ENCODE results near the gene RPS10.
A peak's percentile ranks its signal among the peaks of the same experiment; 100 is the strongest.

Gene RPS10

GRCh38 chr6:34436803-34437643, 11.2 kb upstream of the RPS10 start:
- TF ChIP-seq POU6F1 (CRISPR knock-in tag; IDR thresholded peaks at IDR 0.05; ENCODE audit: borderline replicate concordance, low read depth) = no peak
- TF ChIP-seq ZNF565 (CRISPR knock-in tag; conservative IDR thresholded peaks at IDR 0.05; ENCODE audit: low read depth) = no peak
- no peak for TF ChIP-seq BACH2 (CRISPR knock-in tag; IDR thresholded peaks at IDR 0.05; ENCODE audit: borderline replicate concordance)
- TF ChIP-seq PPARA (CRISPR knock-in tag; IDR thresholded peaks at IDR 0.05; ENCODE audit: borderline replicate concordance) = no peak
- no peak for TF ChIP-seq ZNF70 (CRISPR knock-in tag; IDR thresholded peaks at IDR 0.05)

GRCh38 chr6:34435916-34436315, 10.0 kb upstream of the RPS10 start:
- ATAC-seq = no peak
- TF ChIP-seq ZNF70 (CRISPR knock-in tag; IDR thresholded peaks at IDR 0.05) (no peak), ESRRG (CRISPR knock-in tag; IDR thresholded peaks at IDR 0.05) (no peak)

More at GRCh38 chr6:34436803-34437643, 11.2 kb upstream of the RPS10 start:
- no peak for ATAC-seq

- ATAC-seq = peak; percentile 7; the same call in 2 of the 3 replicates
- TF ChIP-seq POU6F1 (CRISPR knock-in tag; IDR thresholded peaks at IDR 0.05; ENCODE audit: borderline replicate concordance, low read depth) (no peak), CREB5 (CRISPR knock-in tag; IDR thresholded peaks at IDR 0.05; ENCODE audit: low read depth) (no peak), PATZ1 (CRISPR knock-in tag; IDR thresholded peaks at IDR 0.05; ENCODE audit: borderline replicate concordance) (no peak), TCF4 (CRISPR knock-in tag; IDR thresholded peaks at IDR 0.05; ENCODE audit: borderline replicate concordance) (no peak), BACH2 (CRISPR knock-in tag; IDR thresholded peaks at IDR 0.05; ENCODE audit: borderline replicate concordance) (no peak), GLIS3 (CRISPR knock-in tag; IDR thresholded peaks at IDR 0.05) (no peak), RARB (CRISPR knock-in tag; IDR thresholded peaks at IDR 0.05) (no peak), TOX (CRISPR knock-in tag; IDR thresholded peaks at IDR 0.05; ENCODE audit: borderline replicate concordance) (no peak), CSRNP3 (CRISPR knock-in tag; IDR thresholded peaks at IDR 0.05) (no peak), TSHZ2 (CRISPR knock-in tag; IDR thresholded peaks at IDR 0.05) (no peak), ISL1 (CRISPR knock-in tag; IDR thresholded peaks at IDR 0.05) (no peak), SNAI2 (CRISPR knock-in tag; IDR thresholded peaks at IDR 0.05) (no peak), ESRRG (CRISPR knock-in tag; IDR thresholded peaks at IDR 0.05) (no peak)
Measured at GRCh38 chr6:34425132-34425497, 754 bp downstream of the RPS10 start.

All from SK-N-SH treated with all-trans-retinoic acid at 6 μM for 48 hours (cell line).